ENCODE results near the gene CRK. TPM values are rescaled to one million over a fixed set of nuclear protein-coding genes. Genes with fewer than 3 reads are reported as not detected.

The CRK gene
- total and polyA plus RNA-seq, 2 of the 4 experiments (the other 2 are of a cell fraction): 57.6 to 100 TPM

- CTCF ChIA-PET: no interaction called here
Measured at GRCh38 chr17:1416414-1416813, 39.6 kb downstream of the CRK start.

More at GRCh38 chr17:1416414-1416813, 39.6 kb downstream of the CRK start:
- Histone ChIP-seq H3K4ac (ENCODE audit: low read depth, low read length) (no peak overlapping the region), H2BK15ac (ENCODE audit: low read depth, low read length) (no peak overlapping the region), H2BK5ac (ENCODE audit: low read depth, low read length, poor library complexity, severe bottlenecking) (no peak overlapping the region), H3K4me1 (ENCODE audit: control insufficient read depth, insufficient read depth, low read length) (peaks cover 1% of the 10 kb centered on the region; the same call in 1 of the 2 replicates), H2AK5ac (ENCODE audit: low read depth, low read length) (no peak overlapping the region), H2AK9ac (replicated peaks; ENCODE audit: low read depth, low read length, poor library complexity) (no peak overlapping the region), H3K56ac (ENCODE audit: extremely low read depth, insufficient read depth, low read length) (no peak overlapping the region), H3K14ac (replicated peaks; ENCODE audit: low read depth, low read length) (no peak overlapping the region), H3K9ac (ENCODE audit: low read depth, low read length) (no peak overlapping the region), H3K36me3 (ENCODE audit: control insufficient read depth, insufficient read depth, low read length) (peaks cover 9% of the 10 kb centered on the region), H3K27me3 (ENCODE audit: control insufficient read depth, insufficient read depth, low read length) (no peaks in the 10 kb centered on the region), H2BK20ac (ENCODE audit: low read depth, low read length) (no peak overlapping the region), H4K91ac (ENCODE audit: insufficient read depth, low read depth, low read length) (no peak overlapping the region), H3K23ac (ENCODE audit: low read depth, low read length) (no peak overlapping the region), H3K4me2 (ENCODE audit: low read depth, low read length) (no peak overlapping the region), H3K79me1 (ENCODE audit: low read depth in 1 of 2, low read length in 2 of 2) (peaks cover 1 to 61% of the 10 kb centered on the region in 2 experiments), H4K8ac (ENCODE audit: low read depth in 2 of 2, low read length in 2 of 2) (no peak overlapping the region), H3K18ac (ENCODE audit: low read depth, low read length) (no peak overlapping the region), H3K9me3 (ENCODE audit: control insufficient read depth, insufficient read depth, low read length) (no peaks in the 10 kb centered on the region), H4K20me1 (ENCODE audit: insufficient read depth, low read length) (peaks cover 17% of the 10 kb centered on the region), H3K4me3 (ENCODE audit: insufficient read depth, low read depth, low read length) (no peak overlapping the region), H3K27ac (ENCODE audit: insufficient read depth, low read length) (no peak overlapping the region), H4K5ac (ENCODE audit: low read depth, low read length) (no peak overlapping the region), H2AFZ (replicated peaks; ENCODE audit: low read length, poor library complexity) (no peak overlapping the region), H2BK120ac (ENCODE audit: low read depth, low read length) (no peak overlapping the region), H3K9me1 (ENCODE audit: insufficient read depth, low read length) (peaks cover 5% of the 10 kb centered on the region)
- WGBS, 2 experiments (ENCODE audit: extremely low coverage in 2 of 2, insufficient read length in 1 of 2): no CpG with 5 or more reads among the region's 5 CpGs
- TF ChIP-seq CTCF (conservative IDR thresholded peaks at IDR 0.05; ENCODE audit: low read depth, low read length) (no peak), USF2 (IDR thresholded peaks at IDR 0.05; ENCODE audit: low read depth, low read length) (no peak), BHLHE40 (IDR thresholded peaks at IDR 0.05; ENCODE audit: low read depth, low read length) (no peak), RCOR1 (IDR thresholded peaks at IDR 0.05; ENCODE audit: insufficient replicate concordance, low read length) (no peak), CHD1 (IDR thresholded peaks at IDR 0.05; ENCODE audit: low read depth, low read length) (no peak), ELK1 (IDR thresholded peaks at IDR 0.05; ENCODE audit: borderline replicate concordance, low read depth, low read length) (no peak), POLR2A (IDR thresholded peaks at IDR 0.05; ENCODE audit: low read depth, low read length) (no peak), FOS (IDR thresholded peaks at IDR 0.05; ENCODE audit: low read depth, low read length) (no peak), RFX5 (IDR thresholded peaks at IDR 0.05; ENCODE audit: low read depth, low read length) (no peak), RAD21 (IDR thresholded peaks at IDR 0.05; ENCODE audit: low read length) (no peak), MAZ (IDR thresholded peaks at IDR 0.05; ENCODE audit: borderline replicate concordance, low read depth, low read length) (no peak), CEBPB (IDR thresholded peaks at IDR 0.05; ENCODE audit: low read depth, low read length) (no peak), NFE2L2 (IDR thresholded peaks at IDR 0.05; ENCODE audit: low read depth, low read length) (no peak), MAFK (IDR thresholded peaks at IDR 0.05; ENCODE audit: low read depth, low read length) (no peak), SMC3 (IDR thresholded peaks at IDR 0.05; ENCODE audit: low read depth, low read length) (no peak), MXI1 (IDR thresholded peaks at IDR 0.05; ENCODE audit: borderline replicate concordance, low read depth, low read length) (no peak)
- dilution Hi-C loops (cut with HindIII; ENCODE audit: low sequenced_read_pairs, unreplicated experiment) (no loop called here), intact Hi-C loops (cut with micrococcal nuclease) (no loop called here), in situ Hi-C loops (cut with MboI; ENCODE audit: low sequenced_read_pairs) (no loop called here)
- ATAC-seq (ENCODE audit: low read depth) (no peak), DNase-seq (no peak)
- POLR2A ChIA-PET (ENCODE audit: unreplicated experiment): no interaction called here
- no TSS peak for BruUV-seq (replicated peaks)
